GM10248 (cell line): Measurements from ENCODE around the gene FAM151A.

Source experiments
- CTCF ChIA-PET: fragments of 300-600 bp; sonication (Branson Sonifier 250); formaldehyde crosslinking; extraction: SDS; loops from one replicate; lab custom pipeline; 2021; ENCODE audit warnings: antibody characterized with exemption; lab: Yijun Ruan, JAX
- POLR2A ChIA-PET: fragments of 350-650 bp; sonication (Branson Sonifier 250); formaldehyde crosslinking; extraction: SDS; loops from one replicate; lab custom pipeline; 2020; ENCODE audit warnings: antibody characterized with exemption; lab: Yijun Ruan, JAX
- DNase-seq: peaks from one replicate; pipeline ENCODE4 v3.0.0; 2012; ENCODE audit errors: extremely low spot score
- CTCF ChIP-seq: IDR thresholded peaks from 2 replicates; pipeline ENCODE4 v1.5.1; 2012; ENCODE audit warnings: mild to moderate bottlenecking, low read depth; ENCODE audit errors: extremely low read depth, missing control alignments, control extremely low read depth

The FAM151A gene

GRCh38 chr1:54580856-54581550, 42.3 kb downstream of the FAM151A start:
- ChIA-PET CTCF (interaction anchor here (1.1 kb wide), 2 partner anchors 10 to 18 kb away, joined by 3 read pairs; no protein-coding TSS in a partner anchor), POLR2A (no interaction called here)
- DNase-seq: no peak
- TF ChIP-seq CTCF: no peak

GRCh38 chr1:54579337-54579781, 44.0 kb downstream of the FAM151A start:
- ChIA-PET CTCF (interaction anchor here (2.0 kb wide), 1 partner anchor 14 kb away, joined by 6 read pairs; no protein-coding TSS in a partner anchor), POLR2A (no interaction called here)
- no peak for TF ChIP-seq CTCF
- DNase-seq: no peak

GRCh38 chr1:54577612-54578011, 45.7 kb downstream of the FAM151A start:
- no peak for DNase-seq
- no peak for TF ChIP-seq CTCF
- CTCF ChIA-PET: no interaction called here
- POLR2A ChIA-PET: no interaction called here

GRCh38 chr1:54575605-54576290, 47.6 kb downstream of the FAM151A start:
- CTCF ChIA-PET: interaction anchor here (1.3 kb wide), 1 partner anchor 11 kb away, joined by 3 read pairs; no protein-coding TSS in a partner anchor

GRCh38 chr1:54575161-54575560, 48.2 kb downstream of the FAM151A start:
- CTCF ChIA-PET: no interaction called here
- DNase-seq: no peak
- POLR2A ChIA-PET: no interaction called here
- TF ChIP-seq CTCF: no peak

More at GRCh38 chr1:54575605-54576290, 47.6 kb downstream of the FAM151A start:
- POLR2A ChIA-PET: no interaction called here
- DNase-seq: no peak
- TF ChIP-seq CTCF: no peak

GRCh38 chr1:54574158-54574778, 49.1 kb downstream of the FAM151A start:
- no peak for TF ChIP-seq CTCF
- CTCF ChIA-PET: no interaction called here
- POLR2A ChIA-PET: no interaction called here
- no peak for DNase-seq
